Breast epithelium (tissue), 3 donors: ENCODE measurements around the gene RSPRY1.

Experiments
- POLR2A ChIP-seq: fragments of 450-650 bp; IDR thresholded peaks from one replicate; pipeline ENCODE4 v1.6.1; 2016; ENCODE audit warnings: antibody characterized with exemption, mild to moderate bottlenecking, moderate library complexity
- POLR2AphosphoS5 ChIP-seq, 3 donors: sonication (generic); formaldehyde crosslinking; IDR thresholded peaks; one replicate each; pipeline ENCODE4 v1.6.1; 2017; ENCODE audit warnings: antibody characterized with exemption in 3 of 3

- TF ChIP-seq POLR2AphosphoS5 (IDR thresholded peaks at IDR 0.05) (no peak), POLR2A (no peak)
Measured at GRCh38 chr16:57184887-57185445, 1.2 kb upstream of the RSPRY1 start.
